HG02938 (cell line): ENCODE measurements around the gene MUC2.

Experiments used
- ATAC-seq: cut with Tn5 transposase; IDR thresholded peaks from one replicate; pipeline ENCODE4 v1.9.1; 2021; ENCODE audit warnings: mild to moderate bottlenecking, moderate library complexity; ENCODE audit not compliant: unreplicated experiment

Gene MUC2

DNA sequence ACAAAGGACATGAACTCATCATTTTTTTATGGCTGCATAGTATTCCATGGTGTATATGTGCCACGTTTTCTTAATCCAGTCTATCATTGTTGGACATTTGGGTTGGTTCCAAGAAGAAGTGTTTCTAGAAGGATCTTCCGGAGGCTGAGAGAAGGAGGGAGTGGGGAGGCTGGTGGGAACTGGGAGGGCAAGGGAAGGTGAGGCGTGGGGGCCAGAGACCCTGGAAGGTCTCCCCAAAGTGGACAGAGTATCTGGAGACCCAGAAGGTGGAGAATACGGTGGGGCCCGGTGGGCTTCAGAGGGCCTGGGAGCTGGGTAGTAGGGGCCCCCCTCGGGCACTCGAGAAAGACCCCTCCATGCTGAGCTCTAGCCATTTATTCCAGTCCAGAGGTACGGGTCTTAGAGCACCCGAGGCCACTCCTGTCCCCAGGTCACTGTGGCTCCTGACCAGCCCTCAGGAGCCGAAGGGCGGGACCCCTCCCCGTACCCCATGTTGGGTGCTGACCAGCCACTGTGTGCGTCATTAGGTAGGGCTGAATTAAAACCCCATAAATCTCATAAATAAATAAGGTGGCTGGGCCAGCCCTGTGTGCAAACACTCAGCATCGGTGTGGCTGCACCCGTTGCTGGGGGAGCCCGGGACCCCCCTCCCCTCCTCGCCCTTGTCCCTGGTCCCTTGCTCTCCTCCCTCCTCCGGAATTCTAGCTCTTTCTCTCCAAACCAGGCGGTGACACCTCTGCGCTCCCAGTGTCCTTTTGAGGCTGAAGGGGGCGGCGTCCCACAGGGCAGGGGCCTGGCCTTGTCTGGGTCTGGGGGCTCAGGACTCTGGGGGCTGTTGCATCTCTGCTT is 44.3 kb downstream of the MUC2 start:
- ATAC-seq: no peak

DNA sequence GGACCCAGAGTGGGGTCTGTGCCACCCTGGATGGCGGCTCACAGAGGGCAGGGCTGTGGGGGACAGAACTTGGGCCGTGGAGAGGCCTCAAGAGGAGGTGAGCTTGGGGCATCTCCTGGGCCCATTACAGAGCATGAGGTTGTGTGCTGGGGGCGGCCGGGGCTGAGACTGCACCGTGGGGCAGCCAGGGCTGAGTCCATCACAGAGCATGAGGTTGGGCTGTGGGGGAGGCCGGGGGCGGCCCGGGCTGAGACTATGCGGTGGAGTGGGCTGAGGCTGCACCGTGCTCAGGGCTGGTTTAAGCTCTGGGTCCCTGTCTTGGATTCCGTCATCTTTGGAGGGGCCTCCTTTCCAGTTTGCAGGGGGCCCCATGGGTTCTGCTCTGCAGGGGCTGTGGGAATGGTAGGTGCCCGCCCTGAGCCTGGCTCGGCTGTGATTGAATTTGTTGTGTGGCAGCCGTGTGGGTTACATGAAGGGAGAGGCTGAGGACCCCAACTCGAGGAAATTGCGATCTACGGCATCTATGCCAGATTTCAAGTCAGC is 45.0 kb downstream of the MUC2 start:
- ATAC-seq: no peak

DNA sequence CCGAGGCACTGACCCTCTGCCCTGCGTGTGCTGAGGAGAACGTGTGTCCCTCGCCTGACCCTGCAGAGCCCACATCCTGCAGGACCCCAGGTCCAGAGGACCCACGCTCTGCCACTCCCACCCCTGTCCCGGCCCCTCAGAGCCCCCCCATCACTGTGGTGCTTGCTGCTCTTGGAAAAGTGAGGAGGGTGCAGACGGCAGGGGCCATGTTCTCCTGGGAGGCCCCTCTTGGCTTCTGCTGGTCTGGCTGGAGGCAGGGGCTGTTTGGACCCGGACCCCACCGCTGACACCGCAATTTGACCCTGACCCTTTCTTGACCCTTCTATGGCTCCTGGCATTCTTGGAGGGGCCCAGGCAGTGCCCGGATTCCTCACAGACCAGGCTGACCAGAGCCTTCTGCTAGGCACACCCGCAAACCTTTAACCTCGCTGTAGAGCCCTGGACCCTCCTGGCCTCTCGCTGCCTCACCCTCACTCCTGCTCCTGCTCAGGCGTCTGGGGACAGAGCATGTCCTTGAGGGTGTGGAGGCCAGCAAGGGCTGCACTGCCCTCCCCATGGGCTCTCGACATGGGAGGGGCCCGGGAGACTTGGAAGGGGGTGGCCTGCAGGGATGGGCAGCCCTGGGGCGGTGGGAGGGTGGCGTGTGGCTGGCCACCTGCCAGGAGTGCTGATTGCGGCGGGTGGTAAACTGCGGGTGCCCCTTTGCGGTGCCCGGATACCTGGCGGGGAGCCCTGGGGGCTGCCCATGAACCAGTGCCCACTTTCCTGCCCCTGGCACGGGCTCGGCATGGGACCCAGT is 46.1 kb downstream of the MUC2 start:
- ATAC-seq: no peak

DNA sequence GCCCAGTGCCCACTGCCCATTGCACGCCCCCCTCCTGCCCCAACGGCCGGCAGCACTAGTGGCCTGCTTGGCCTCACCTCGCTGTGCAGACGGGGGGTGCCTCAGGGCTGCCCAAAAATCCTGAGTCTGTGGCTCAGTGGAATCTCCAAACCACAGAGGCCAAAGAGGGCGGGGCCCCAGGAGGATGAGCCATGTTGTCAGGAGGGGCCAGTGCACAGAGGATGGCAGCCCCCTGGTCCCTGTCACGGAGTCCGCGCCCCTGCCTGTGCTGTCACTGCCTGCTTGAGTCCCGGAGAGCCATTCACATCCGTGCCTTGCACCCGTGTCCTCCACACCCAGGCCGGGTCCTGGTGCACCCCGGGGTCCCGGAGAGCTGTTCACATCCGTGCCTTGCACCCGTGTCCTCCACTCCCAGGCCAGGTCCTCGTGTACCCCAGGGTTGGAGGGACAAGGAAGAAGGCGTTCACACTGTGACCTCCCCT is 46.7 kb downstream of the MUC2 start:
- no peak for ATAC-seq

DNA sequence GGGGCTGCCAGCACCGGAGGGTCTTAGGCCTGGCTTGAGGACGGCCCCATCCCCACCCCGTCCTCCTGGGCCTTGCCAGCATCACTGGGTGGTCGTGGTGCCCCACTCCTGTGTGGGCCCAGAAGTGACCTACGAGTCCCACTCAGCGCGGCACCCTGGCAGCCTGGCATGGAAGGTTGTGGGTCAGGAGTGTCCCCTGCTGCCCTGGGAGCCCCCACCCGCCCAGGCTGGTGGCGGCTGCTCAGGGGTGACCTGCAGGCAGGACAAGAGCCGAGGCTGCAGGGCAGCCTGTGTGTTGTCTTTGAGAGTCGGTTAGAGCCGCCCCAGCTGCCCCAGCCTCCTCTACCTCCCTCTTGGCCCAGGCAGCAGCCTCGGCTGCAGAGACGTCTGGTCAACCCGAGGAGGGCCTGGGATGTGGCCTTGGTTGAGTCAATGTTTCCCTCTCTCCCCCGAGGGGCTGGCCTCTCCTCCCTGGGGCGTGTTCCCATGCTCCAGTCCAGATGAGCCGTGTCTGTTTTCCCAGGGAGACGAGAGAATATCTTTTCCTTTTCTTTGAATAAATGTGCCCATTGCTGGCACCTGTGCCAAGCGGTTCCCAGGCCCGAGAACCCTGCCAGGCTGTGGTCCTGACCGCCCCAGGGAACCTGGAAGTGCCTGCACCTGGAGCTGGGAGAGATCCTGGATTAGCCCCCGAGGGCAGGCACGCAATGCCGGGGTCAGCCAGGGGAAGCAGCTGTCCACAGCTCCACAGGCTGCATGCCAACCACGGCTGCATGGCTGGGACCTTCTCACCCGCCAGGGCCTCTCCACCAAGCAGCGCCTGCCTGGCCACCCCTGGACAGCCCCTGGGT is 47.4 kb downstream of the MUC2 start:
- ATAC-seq: no peak

DNA sequence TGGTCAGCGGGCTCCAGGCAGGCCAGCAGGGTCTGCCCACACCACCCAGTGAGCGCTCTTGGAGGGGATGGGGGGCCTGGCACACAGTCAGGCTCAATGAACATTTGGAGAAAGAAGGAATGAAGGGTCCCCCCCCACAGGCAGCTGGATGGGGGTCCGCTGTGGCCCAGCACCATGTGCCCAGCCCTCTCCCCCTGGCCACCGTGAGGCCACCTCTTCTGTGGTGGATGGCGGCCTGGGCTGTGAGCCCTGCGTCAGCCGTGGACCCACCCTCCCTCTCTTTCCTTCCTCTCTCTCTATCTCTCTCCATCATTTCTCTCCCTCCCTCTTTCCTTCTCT is 48.0 kb downstream of the MUC2 start:
- no peak for ATAC-seq

GRCh38 chr11:1123970-1124369 is 49.3 kb downstream of the MUC2 start:
- ATAC-seq: no peak
